ENCODE measurements around the gene KRT28. TPM values are rescaled to one million over a fixed set of nuclear protein-coding genes. Genes with fewer than 3 reads are reported as not detected.

Gene KRT28
- total and polyA plus RNA-seq, 2 donors (not counting 3 experiments of a cell fraction or from before 2014, with no cell fraction given) = not detected

- Histone ChIP-seq H4K20me1 (replicated peaks; ENCODE audit: control insufficient read depth, extremely low read depth, insufficient read depth, low read length) (no peaks in the 10 kb centered on the region), H3K9ac (replicated peaks; ENCODE audit: extremely low read depth, insufficient read depth, low read length) (no peak overlapping the region), H3K27me3 (ENCODE audit: control insufficient read depth in 2 of 2, insufficient read depth in 2 of 2, low read length in 2 of 2) (no peaks in the 10 kb centered on the region), H3K27ac (ENCODE audit: insufficient read depth, low read depth, low read length) (no peak overlapping the region), H2AFZ (ENCODE audit: low read depth, low read length) (no peak overlapping the region), H3K4me2 (ENCODE audit: insufficient read depth, low read length) (no peak overlapping the region), H3K36me3 (ENCODE audit: control insufficient read depth in 2 of 2, extremely low read depth in 1 of 2, insufficient read depth in 2 of 2, low read length in 2 of 2) (peaks cover 0 to 2% of the 10 kb centered on the region in 2 experiments), H3K4me3 (replicated peaks in 1 of 3; ENCODE audit: insufficient read depth in 1 of 3, low read depth in 1 of 3, low read length in 3 of 3) (no peak overlapping the region), H3K79me2 (ENCODE audit: control insufficient read depth, insufficient read depth, low read length) (no peaks in the 10 kb centered on the region), H3K4me1 (ENCODE audit: control insufficient read depth, extremely low read depth, insufficient read depth, low read length) (peaks cover 9% of the 10 kb centered on the region), H3K9me1 (replicated peaks; ENCODE audit: control insufficient read depth, extremely low read depth, insufficient read depth, low read length) (no peaks in the 10 kb centered on the region), H3K9me3 (replicated peaks; ENCODE audit: control insufficient read depth, insufficient read depth, low read length) (no peaks in the 10 kb centered on the region)
- POLR2A ChIA-PET = no interaction called here
- CTCF ChIA-PET = interaction anchor here (0.7 kb wide), 1 partner anchor 11 kb away, joined by 3 read pairs; no protein-coding TSS in a partner anchor
- no TSS peak for BruUV-seq (replicated peaks)
- TF ChIP-seq, protein P1, sequence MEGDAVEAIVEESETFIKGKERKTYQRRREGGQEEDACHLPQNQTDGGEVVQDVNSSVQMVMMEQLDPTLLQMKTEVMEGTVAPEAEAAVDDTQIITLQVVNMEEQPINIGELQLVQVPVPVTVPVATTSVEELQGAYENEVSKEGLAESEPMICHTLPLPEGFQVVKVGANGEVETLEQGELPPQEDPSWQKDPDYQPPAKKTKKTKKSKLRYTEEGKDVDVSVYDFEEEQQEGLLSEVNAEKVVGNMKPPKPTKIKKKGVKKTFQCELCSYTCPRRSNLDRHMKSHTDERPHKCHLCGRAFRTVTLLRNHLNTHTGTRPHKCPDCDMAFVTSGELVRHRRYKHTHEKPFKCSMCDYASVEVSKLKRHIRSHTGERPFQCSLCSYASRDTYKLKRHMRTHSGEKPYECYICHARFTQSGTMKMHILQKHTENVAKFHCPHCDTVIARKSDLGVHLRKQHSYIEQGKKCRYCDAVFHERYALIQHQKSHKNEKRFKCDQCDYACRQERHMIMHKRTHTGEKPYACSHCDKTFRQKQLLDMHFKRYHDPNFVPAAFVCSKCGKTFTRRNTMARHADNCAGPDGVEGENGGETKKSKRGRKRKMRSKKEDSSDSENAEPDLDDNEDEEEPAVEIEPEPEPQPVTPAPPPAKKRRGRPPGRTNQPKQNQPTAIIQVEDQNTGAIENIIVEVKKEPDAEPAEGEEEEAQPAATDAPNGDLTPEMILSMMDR (IDR thresholded peaks at IDR 0.05; ENCODE audit: extremely low read depth in 1 of 2, insufficient read depth in 1 of 2, low read depth in 1 of 2, low read length in 2 of 2) = no peak
- TF ChIP-seq POLR2A (IDR thresholded peaks at IDR 0.05; ENCODE audit: low read depth, low read length) = no peak
- no peak for TF ChIP-seq POLR2AphosphoS5 (IDR thresholded peaks at IDR 0.05; ENCODE audit: insufficient read depth, low read depth, low read length)
- no peak for TF ChIP-seq GATA2 (IDR thresholded peaks at IDR 0.05; ENCODE audit: insufficient read depth, insufficient read length, low read depth, low read length)
- TF ChIP-seq FOS (IDR thresholded peaks at IDR 0.05; ENCODE audit: borderline replicate concordance, insufficient read depth, low read length) = no peak
- no peak for TF ChIP-seq MAX (IDR thresholded peaks at IDR 0.05; ENCODE audit: insufficient read depth, insufficient read length)
- TF ChIP-seq JUN (IDR thresholded peaks at IDR 0.05; ENCODE audit: borderline replicate concordance, insufficient read depth, insufficient read length, low read depth) = no peak
- TF ChIP-seq EZH2 (IDR thresholded peaks at IDR 0.05; ENCODE audit: borderline replicate concordance, low read depth, low read length, severe bottlenecking) = no peak
- TF ChIP-seq MYC (IDR thresholded peaks at IDR 0.05; ENCODE audit: low read depth, low read length) = no peak
- no peak for DNase-seq (ENCODE audit: low read depth, low spot score)
- dilution Hi-C loops (cut with MboI; ENCODE audit: extremely low pct_ligation_motif_present, low sequenced_read_pairs) (no loop called here), intact Hi-C loops (cut with micrococcal nuclease) (no loop called here)
- no peak for FAIRE-seq
Observed at GRCh38 chr17:40821536-40821935, 21.8 kb upstream of the KRT28 start.

Measured in endothelial cell of umbilical vein (primary cell).